NB4 (cell line): ENCODE measurements around the gene ITPK1.

ENCODE experiments used
- DNase-seq: peaks from one replicate; pipeline ENCODE4 v3.0.0; 2010; ENCODE audit warnings: low read depth
- H3K4me3 ChIP-seq: one replicate; pipeline ENCODE4 v1.5.1; 2011; ENCODE audit warnings: mild to moderate bottlenecking, low read depth, low read length, moderate library complexity
- MAX ChIP-seq: IDR thresholded peaks from 2 replicates; pipeline ENCODE4 v1.6.1; 2011; ENCODE audit warnings: low read depth, low read length
- MYC ChIP-seq: IDR thresholded peaks from 2 replicates; pipeline ENCODE4 v1.6.1; 2011; ENCODE audit warnings: low read depth, low read length
- POLR2A ChIP-seq: IDR thresholded peaks from 2 replicates; pipeline ENCODE4 v1.6.1; 2011; ENCODE audit warnings: mild to moderate bottlenecking; ENCODE audit not compliant: insufficient read length; ENCODE audit errors: extremely low read depth
- TF ChIP-seq, protein P1 (sequence below): IDR thresholded peaks from one replicate; pipeline ENCODE4 v1.5.1; 2012; ENCODE audit warnings: low read depth, low read length

The ITPK1 gene

GRCh38 chr14:93012506-93012905 is 103.2 kb downstream of the ITPK1 start:
- no peak overlapping the region for H3K4me3 ChIP-seq
- TF ChIP-seq, protein P1, sequence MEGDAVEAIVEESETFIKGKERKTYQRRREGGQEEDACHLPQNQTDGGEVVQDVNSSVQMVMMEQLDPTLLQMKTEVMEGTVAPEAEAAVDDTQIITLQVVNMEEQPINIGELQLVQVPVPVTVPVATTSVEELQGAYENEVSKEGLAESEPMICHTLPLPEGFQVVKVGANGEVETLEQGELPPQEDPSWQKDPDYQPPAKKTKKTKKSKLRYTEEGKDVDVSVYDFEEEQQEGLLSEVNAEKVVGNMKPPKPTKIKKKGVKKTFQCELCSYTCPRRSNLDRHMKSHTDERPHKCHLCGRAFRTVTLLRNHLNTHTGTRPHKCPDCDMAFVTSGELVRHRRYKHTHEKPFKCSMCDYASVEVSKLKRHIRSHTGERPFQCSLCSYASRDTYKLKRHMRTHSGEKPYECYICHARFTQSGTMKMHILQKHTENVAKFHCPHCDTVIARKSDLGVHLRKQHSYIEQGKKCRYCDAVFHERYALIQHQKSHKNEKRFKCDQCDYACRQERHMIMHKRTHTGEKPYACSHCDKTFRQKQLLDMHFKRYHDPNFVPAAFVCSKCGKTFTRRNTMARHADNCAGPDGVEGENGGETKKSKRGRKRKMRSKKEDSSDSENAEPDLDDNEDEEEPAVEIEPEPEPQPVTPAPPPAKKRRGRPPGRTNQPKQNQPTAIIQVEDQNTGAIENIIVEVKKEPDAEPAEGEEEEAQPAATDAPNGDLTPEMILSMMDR, result no peak
- TF ChIP-seq POLR2A (no peak), MAX (no peak), MYC (no peak)
- DNase-seq, result no peak

- DNase-seq, result no peak
- TF ChIP-seq MAX, result no peak
Measured at GRCh38 chr14:93011650-93012325, 103.9 kb downstream of the ITPK1 start.

GRCh38 chr14:93011141-93011529 is 104.6 kb downstream of the ITPK1 start:
- TF ChIP-seq MYC, result no peak
- TF ChIP-seq MAX, result peak; percentile 56
- no peak for TF ChIP-seq POLR2A
- TF ChIP-seq, protein P1, result no peak
- peak; percentile 36 for DNase-seq
- no peak overlapping the region for H3K4me3 ChIP-seq

More at GRCh38 chr14:93011650-93012325, 103.9 kb downstream of the ITPK1 start:
- H3K4me3 ChIP-seq, result no peak overlapping the region

DNA sequence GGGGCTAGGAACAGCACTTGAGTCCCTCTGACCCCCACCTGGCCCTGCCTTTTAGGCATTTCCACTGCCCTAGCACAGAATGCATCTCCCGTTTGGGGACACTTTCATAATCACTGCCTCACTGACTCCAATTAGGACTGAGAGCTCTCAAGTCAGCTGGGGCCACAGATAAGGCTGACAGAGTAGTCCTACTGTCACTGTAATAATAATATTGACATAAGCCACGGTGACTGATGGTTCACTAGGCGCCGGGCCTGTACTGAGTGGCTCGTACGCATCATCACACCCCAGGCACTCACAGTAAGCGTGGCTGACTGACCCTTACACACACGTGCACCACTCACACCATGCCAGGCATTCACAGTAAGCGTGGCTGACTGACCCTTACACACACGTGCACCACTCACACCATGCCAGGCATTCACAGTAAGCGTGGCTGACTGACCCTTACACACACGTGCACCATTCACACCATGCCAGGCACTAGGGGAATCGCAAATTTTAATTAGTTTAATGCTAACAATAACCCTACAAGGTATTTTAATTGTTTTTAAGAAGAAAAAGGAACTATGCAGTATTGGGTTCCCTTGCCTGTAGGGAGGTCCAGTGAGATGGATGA is 105.1 kb downstream of the ITPK1 start:
- H3K4me3 ChIP-seq, result no peak overlapping the region
- DNase-seq, result no peak
- TF ChIP-seq, protein P1, result no peak
- TF ChIP-seq POLR2A, result no peak
- TF ChIP-seq MAX, result no peak
- TF ChIP-seq MYC, result no peak

- DNase-seq, result no peak
- H3K4me3 ChIP-seq, result no peak overlapping the region
- TF ChIP-seq POLR2A, result no peak
- TF ChIP-seq MAX, result no peak
- TF ChIP-seq, protein P1, result no peak
- no peak for TF ChIP-seq MYC
Measured at GRCh38 chr14:93010130-93010499, 105.6 kb downstream of the ITPK1 start.

DNA sequence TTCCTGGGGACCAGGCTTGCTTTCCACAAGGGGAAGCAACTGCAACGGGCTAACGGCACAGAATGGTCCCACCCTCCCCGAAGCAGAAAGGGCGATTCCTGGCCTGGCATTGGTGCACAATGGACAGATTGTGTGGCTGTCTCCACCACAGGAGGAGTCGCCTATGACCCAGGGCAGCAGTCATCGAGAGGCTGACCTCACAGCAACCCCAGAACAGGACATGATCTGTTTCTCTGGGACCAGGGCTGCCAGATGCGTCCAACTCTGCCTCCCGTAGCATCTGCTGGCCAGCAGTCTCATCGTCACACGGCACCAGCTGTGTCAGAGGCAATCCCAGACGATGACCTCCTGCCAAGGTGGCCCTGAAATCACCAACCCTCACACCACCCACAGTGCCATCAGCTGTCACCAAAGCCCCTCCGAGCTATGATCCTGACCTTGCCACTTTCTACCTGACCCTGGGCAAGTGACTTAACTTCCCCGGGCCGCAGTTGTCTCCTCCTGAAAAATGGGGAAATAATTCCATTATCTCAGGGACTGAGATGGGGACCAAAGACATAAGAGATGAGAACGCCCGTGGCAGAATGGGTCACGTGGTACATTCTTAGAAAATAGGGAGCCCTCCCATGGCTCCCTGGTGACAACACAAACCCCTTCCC is 106.1 kb downstream of the ITPK1 start:
- no peak for TF ChIP-seq MAX
- DNase-seq, result no peak
- no peak overlapping the region for H3K4me3 ChIP-seq
